ENCODE measurements around the gene EBLN2. TPM values are rescaled to one million over a fixed set of nuclear protein-coding genes. Genes with fewer than 3 reads are reported as not detected.

The EBLN2 gene
- total RNA-seq, result 1 to 10 TPM in 1 of 2 donors, under 1 TPM in 1; 0.67 to 1.4 TPM

GRCh38 chr3:73061416-73061815 is at the start of gene EBLN2:
Gene EBLN2 (plus strand): TSS chr3:73061659. CDS start chr3:73062082, 423 bp downstream.
- no peak for DNase-seq (ENCODE audit: low spot score)
- peak within 1 kb of the TSS; percentile 26 to 31 for H3K27ac ChIP-seq
- H3K36me3 ChIP-seq, result peaks cover 27% of the 10 kb centered on the region
- TF ChIP-seq CTCF (IDR thresholded peaks at IDR 0.05), result no peak
- H3K9me3 ChIP-seq, result no peaks in the 10 kb centered on the region
- H3K27me3 ChIP-seq, result no peaks in the 10 kb centered on the region
- peaks cover 0 to 17% of the 10 kb centered on the region in 2 donors for H3K4me1 ChIP-seq
- no peak within 1 kb of the TSS for H3K4me3 ChIP-seq

GRCh38 chr3:73018298-73018697 is 43.2 kb upstream of the EBLN2 start:
- Histone ChIP-seq H3K27me3 (no peaks in the 10 kb centered on the region), H3K27ac (no peak overlapping the region), H3K9me3 (no peaks in the 10 kb centered on the region), H3K36me3 (no peaks in the 10 kb centered on the region), H3K4me3 (no peak overlapping the region), H3K4me1 (peaks cover 0 to 8% of the 10 kb centered on the region in 2 donors)
- no peak for TF ChIP-seq CTCF (IDR thresholded peaks at IDR 0.05)
- DNase-seq (ENCODE audit: low spot score), result no peak

DNA sequence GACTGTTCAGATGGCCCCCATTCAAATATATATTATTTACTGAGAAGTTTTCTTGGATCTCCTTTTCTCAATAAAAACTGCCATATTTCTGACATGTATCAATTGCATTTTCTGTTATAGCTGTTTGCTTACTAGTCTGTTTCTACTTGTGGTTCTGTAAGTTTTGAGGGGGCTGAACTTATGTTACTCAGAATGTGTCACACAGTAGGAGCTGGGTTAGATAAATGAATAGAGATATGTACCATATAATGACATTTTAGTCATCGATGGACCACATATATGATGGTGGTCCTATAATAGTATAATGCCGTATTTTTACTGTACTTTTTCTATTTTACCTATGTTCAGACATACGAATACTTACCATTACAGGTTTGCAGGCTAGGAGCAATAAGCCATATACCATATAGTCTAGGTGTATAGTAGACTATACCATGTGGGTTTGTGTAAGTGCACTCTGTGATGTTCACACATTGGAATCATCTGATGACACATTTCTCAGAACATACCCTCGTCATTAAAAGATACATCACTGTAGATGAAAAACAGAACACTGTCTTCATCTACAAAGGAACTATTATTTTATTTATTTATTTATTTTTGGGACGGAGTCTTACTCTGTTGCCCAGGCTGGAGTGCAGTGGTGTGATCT is 42.5 kb upstream of the EBLN2 start:
- TF ChIP-seq CTCF (IDR thresholded peaks at IDR 0.05), result no peak
- H3K9me3 ChIP-seq, result no peaks in the 10 kb centered on the region
- no peaks in the 10 kb centered on the region for H3K36me3 ChIP-seq
- H3K27ac ChIP-seq, result no peak overlapping the region
- no peaks in the 10 kb centered on the region for H3K27me3 ChIP-seq
- no peak for DNase-seq (ENCODE audit: low spot score)
- no peak overlapping the region for H3K4me3 ChIP-seq
- H3K4me1 ChIP-seq, result peaks cover 0 to 7% of the 10 kb centered on the region in 2 donors

DNA sequence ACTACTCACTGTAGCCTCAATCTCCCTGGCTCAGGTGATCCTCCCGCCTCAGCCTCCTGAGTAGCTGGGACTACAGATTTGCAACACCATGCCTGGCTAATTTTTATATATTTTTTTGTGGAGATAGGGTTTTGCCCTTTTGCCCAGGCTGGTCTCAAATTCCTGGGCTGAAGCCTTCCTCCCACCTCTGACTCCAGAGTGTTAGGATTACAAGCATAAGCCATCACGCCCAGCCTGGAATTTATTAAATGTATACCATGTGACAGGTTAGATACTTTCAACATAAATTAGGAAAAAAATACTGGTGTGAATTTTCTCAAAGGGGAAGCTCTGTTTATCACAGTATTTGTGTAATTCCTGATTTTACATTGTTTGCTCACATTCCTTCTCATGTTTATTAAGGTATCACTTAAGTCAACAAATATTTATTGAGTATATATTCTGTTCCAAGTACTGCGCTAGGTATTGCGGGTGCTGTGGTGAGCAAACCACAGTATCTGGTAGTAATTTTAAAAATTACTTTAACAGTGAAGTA is 40.1 kb upstream of the EBLN2 start:
- Histone ChIP-seq H3K27me3 (no peaks in the 10 kb centered on the region), H3K36me3 (no peaks in the 10 kb centered on the region), H3K4me1 (peaks cover 0 to 30% of the 10 kb centered on the region in 2 donors), H3K27ac (no peak overlapping the region), H3K9me3 (no peaks in the 10 kb centered on the region), H3K4me3 (no peak overlapping the region)
- TF ChIP-seq CTCF (IDR thresholded peaks at IDR 0.05), result no peak
- no peak for DNase-seq (ENCODE audit: low spot score)

GRCh38 chr3:73024836-73025235 is 36.6 kb upstream of the EBLN2 start:
- Histone ChIP-seq H3K27me3 (no peaks in the 10 kb centered on the region), H3K9me3 (no peaks in the 10 kb centered on the region), H3K4me1 (peaks cover 0 to 51% of the 10 kb centered on the region in 2 donors), H3K27ac (no peak overlapping the region), H3K4me3 (no peak overlapping the region), H3K36me3 (no peaks in the 10 kb centered on the region)
- DNase-seq (ENCODE audit: low spot score), result no peak
- TF ChIP-seq CTCF (IDR thresholded peaks at IDR 0.05), result no peak
